GM12874 (cell line): ENCODE results near the gene PSME2.

ENCODE experiments used
- TF ChIP-seq, protein P1 (sequence below): IDR thresholded peaks from 2 replicates; pipeline ENCODE4 v1.5.1; 2011; ENCODE audit warnings: low read depth, mild to moderate bottlenecking, control low read depth, low read length, moderate library complexity; ENCODE audit not compliant: insufficient read depth

PSME2 gene

DNA sequence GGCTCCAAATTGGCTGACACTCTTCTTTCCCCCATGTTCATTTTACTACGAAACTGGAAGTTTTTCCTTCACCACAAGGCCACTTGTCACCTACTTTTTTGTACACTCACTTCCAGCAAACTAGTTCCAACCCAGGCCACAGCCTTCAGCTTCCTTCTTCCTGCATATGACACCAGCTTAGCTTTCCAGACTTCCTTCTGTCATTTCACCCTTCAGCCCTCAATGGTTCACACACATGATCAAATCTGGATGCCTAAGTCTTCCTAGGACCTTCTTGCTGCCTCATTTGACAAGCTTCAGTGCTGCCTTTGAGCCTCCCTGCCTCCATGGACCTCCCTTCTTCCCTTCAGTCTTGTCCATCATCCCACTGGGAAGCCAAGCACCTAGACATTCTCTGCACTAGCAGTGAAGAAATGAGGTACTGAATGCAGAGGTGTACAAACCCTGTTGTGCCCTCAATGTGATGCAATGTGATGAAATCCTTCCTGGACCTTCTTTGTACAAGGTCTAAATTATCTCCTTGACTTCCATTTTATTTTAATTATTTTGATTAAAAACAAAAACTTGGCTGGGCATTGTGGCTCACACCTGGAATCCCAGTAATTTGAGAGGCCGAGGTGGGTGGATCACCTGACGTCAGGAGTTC, 21.2 kb upstream of the PSME2 start:
- TF ChIP-seq, protein P1, sequence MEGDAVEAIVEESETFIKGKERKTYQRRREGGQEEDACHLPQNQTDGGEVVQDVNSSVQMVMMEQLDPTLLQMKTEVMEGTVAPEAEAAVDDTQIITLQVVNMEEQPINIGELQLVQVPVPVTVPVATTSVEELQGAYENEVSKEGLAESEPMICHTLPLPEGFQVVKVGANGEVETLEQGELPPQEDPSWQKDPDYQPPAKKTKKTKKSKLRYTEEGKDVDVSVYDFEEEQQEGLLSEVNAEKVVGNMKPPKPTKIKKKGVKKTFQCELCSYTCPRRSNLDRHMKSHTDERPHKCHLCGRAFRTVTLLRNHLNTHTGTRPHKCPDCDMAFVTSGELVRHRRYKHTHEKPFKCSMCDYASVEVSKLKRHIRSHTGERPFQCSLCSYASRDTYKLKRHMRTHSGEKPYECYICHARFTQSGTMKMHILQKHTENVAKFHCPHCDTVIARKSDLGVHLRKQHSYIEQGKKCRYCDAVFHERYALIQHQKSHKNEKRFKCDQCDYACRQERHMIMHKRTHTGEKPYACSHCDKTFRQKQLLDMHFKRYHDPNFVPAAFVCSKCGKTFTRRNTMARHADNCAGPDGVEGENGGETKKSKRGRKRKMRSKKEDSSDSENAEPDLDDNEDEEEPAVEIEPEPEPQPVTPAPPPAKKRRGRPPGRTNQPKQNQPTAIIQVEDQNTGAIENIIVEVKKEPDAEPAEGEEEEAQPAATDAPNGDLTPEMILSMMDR, result no peak

DNA sequence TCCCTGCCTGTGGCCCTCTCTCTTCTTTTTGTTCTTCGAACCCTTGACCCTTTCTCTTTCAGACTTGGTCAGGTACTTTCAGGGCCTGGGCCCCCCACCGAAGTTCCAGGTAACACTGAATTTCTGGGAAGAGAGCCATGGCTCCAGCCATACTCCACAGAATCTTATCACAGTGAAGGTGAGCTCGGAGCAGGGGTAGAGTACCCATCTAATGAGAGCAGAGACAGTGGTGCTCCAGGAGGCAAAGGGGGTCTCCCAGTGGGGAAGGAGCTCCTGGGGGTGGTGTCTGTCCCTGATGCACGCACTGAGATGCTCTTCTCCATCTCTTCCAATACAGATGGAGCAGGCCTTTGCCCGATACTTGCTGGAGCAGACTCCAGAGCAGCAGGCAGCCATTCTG, 19.4 kb upstream of the PSME2 start:
- TF ChIP-seq, protein P1, result no peak

DNA sequence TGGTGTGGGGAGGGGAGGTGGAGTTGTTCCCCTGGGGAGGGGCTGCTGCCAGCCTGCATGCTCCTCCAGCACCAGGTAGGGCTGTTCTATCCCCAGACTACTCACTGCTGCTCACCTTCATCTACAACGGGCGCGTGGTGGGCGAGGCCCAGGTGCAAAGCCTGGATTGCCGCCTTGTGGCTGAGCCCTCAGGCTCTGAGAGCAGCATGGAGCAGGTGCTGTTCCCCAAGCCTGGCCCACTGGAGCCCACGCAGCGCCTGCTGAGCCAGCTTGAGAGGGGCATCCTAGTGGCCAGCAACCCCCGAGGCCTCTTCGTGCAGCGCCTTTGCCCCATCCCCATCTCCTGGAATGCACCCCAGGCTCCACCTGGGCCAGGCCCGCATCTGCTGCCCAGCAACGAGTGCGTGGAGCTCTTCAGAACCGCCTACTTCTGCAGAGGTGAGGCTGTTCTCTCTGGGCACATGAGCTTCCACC, 18.1 kb upstream of the PSME2 start:
- TF ChIP-seq, protein P1, result no peak

DNA sequence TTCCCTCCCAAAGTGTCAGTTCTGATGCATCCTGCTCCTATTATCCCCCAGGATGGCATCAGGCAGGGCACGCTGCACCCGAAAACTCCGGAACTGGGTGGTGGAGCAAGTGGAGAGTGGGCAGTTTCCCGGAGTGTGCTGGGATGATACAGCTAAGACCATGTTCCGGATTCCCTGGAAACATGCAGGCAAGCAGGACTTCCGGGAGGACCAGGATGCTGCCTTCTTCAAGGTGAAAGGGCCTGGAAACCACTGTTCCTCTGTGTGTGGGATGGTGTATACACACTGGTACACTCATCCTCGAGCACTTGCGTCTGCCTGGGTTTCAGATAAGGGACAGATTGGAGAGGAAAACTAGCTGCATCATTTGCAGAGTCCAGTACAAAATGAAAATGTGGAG, 15.7 kb upstream of the PSME2 start:
- TF ChIP-seq, protein P1, result no peak

DNA sequence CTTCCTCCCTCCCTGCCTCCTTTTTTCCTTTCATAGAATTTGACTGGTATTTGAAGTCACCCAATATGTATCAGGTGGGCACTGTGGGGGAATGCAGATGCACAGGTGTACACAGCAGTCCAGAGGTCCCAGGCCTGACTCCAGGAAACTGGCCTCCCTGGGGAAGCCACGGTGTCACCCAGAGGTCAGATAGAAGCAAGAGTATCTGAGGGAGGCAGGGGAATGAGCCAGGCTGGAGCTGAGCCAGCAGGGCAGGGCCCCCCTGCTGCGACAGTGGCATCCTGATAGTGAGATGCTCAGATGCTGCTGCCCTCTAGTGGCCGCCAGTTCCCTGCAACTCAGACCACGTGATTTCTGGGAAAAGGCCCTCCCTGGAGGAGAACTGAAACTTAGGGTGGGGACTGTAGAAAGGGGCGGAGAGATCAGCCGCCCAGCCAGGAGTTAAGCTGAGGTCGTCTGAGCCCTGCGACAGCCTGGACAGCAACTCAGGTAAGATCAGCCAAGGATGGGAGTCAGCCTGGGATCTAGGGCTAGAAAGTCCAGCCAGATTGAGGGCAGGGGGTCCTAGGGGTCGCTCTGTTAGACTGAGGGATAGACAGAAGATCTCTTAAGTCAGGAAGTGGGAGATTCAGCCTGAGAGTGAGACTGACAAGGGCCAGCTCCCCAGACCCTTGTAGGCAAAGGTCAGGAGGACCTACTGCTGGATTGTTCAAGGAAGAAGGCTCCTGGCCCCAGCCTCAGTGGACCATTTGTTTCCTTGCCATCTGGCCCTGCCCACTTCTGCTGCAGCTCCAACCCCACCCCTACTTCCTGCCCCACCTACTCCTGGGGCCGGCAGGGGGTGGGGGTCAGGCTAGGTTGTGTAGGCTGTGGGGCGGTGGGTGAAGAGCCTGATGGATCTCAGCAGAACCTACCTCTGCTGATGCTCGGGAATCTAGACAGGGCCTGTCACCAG, 14.7 kb upstream of the PSME2 start, which contains the start of gene IRF9:
IRF9 (plus strand) TSS at position 416 of the 955 bp plus-strand sequence. CDS start 880 bp downstream, outside the sequence.
- TF ChIP-seq, protein P1, result peak; percentile 88

DNA sequence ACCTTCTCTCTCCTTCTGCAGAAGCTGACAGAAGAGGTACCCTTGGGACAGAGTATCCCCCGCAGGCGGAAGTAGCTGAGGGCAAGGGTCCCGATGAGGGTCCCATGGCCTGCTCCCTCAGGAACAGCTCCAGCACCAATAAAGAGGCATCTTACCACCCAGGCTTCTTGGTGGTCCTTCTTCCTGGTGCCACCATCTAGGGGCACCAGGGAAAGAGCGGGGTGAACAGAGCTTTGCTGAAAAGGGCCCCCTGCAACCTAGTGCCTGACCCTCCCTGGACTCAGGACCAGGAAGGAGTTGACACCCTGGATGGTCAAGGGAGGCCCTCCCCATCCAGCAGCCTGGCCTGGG, 14.1 kb upstream of the PSME2 start:
- TF ChIP-seq, protein P1, result no peak

DNA sequence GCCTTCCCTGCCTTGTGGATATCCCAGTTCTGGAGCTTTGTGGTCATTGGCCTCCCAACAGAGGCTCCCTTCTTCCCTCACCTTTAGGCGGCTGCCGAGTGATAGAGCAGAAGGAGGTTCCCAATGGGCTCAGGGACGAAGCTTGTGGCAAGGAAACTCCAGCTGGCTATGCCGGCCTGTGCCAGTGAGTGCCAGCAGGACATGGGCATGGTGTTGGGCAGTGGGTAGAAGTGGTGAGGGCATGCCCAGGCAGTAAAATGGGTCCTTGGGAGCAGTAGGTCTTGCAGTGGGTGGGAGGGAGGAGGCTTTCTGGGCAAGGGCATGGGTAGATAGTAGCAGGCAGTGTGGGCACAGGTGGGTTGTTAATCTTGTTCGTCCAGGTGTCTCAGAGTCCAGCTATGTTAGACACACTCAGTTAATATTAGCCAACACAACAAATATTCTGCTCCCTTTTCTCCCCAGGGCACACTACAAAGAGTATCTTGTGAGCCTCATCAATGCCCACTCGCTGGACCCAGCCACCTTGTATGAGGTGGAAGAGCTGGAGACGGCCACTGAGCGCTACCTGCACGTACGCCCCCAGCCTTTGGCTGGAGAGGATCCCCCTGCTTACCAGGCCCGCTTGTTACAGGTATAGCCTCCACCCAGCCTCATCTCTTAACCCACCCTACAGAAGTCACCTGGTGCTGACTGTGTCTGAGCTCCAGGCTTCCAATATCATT, 13.5 kb upstream of the PSME2 start:
- TF ChIP-seq, protein P1, result no peak
